Right ventricle myocardium superior (tissue), 1 donor: ENCODE data around the gene RRP12. TPM values are rescaled to one million over a fixed set of nuclear protein-coding genes. Genes with fewer than 3 reads are reported as not detected.

ENCODE experiments used
- ATAC-seq: fragments of 200-7000 bp; cut with Tn5 transposase; one replicate; pipeline ENCODE4 v1.9.1; 2020; ENCODE audit warnings: mild to moderate bottlenecking; ENCODE audit not compliant: poor library complexity
- DNase-seq: peaks from one replicate; pipeline ENCODE4 v3.0.0-alpha.2; 2020
- intact Hi-C: fragments of 100-400 bp; cut with DNase I; formaldehyde crosslinking; loops from one replicate; pipeline ENCODE4 v1.11.2; 2022
- total RNA-seq: library from RNA; stranded (reverse); fragmentation: NEBNext Ultra II Directional; extraction: Animal tissue kit (Norgen Biotek cat#: 25700); gene quantifications from one replicate; pipeline ENCODE4 v1.2.1, GENCODE V29; 2021
- donor health status: DM: no; HTN: yes; CAD: no; lungs with severe emphysema.

Gene RRP12
- total RNA-seq, 1 donor from 2014 or later = 10.9 TPM

DNA sequence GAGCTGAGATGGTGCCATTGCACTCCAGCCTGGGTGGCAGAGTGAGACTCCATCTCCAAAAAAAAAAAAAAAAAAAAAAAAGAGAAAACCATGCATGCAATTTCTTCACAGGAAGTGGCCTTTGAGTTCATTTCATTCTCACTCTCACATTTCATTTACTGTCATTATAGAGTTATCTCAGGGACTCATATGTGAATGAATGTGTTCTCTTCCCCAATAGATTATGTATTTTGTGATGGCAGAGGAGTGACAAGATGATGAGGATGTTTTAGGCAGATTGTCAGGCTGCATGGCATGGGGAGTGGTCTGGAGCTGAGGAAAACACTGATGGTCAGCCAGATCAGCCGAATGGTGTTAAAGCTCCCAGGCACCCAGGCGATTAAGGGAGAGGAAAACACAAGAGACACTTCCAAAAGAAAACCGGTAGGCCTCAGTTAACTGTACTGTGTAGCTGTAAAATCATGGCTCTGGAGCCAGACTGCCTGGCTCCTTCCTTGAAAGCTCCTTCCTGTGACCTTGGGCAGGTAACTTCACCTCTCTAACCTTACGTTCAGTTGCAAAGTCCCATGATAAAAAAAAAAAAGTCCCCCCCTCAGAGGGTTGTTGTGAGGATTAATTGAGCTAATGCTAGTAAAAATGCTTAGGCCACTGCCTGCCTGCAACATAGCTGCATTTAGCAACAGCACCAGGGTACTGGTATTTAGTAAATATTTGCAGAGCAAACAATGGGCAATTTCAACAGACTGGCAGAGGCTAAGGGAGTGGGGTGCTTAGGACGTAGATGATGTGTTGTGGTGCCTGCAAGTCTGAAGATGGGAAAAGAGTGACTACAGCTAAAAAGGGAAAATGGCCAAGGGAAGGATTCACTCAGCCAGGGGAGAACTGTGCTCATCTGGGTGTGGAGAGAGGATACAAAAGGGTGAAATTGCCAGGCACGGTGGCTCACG lies 73.5 kb downstream of the RRP12 start:
- intact Hi-C loops = loop anchor here (5.0 kb wide), 1 partner anchor 35 kb away; the partner anchor contains the start of gene ARHGAP19
- ATAC-seq (no peak), DNase-seq (no peak)

DNA sequence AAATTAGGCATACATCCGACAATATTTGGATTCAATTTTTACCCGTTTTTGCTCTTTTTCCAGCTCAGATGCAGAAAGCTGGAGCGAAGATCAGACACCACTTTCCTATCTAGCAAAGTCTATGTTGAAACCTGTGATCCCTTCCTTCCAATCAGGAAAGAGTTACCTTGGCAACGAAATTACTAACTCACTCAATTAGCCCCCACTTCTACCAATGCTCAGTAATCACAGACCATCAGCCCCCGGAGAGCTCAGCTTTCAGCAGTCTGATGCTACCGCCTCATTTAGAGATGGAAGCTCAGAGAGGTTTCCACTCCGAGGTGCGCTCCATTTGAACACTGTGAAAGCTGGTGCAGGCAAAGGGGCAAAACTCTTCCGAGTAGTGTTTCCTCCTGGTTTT lies 75.4 kb downstream of the RRP12 start:
- DNase-seq (no peak), ATAC-seq (no peak)
- intact Hi-C loops = loop anchor here (5.0 kb wide), 1 partner anchor 33 kb away; the partner anchor contains the start of gene ARHGAP19

DNA sequence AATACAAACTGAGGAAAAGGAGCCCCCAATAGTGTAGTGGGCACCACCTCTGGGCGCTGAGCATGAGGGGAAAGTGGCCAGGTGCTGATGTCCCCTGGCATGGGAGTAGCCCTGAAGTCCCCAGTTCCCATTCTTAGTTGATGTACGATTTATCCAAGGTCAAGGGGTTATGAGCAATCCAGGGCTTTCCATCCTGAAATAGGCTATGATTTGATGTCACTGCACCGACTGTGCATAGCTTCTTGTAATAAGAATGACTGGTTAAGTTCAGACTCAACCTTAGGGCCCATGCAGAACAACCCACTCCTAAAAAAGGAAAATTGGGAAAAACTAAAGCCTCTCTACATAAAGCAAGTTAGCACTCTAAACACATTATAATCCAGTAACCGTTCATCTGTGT lies 77.6 kb downstream of the RRP12 start:
- DNase-seq (no peak), ATAC-seq (no peak)
- intact Hi-C loops = no loop called here

DNA sequence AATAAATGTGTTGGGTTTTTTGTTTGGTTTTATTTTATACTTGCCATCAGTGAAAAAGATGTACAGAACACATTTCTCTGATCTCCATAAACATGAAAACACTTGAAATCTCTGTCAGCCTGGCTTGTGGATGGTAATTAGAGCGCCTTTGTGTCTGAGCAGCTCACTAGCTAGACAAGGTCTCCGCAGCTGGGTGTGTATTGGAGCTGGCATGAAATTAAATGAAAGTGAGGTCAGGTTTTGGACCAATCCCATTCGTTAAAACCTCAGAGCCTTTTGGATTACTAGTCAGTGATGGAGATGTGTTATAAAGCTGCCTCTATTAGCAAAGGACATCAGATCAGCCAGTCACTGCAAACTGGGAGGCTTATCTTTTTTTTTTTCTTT lies 79.3 kb downstream of the RRP12 start:
- ATAC-seq = no peak
- intact Hi-C loops = no loop called here
- no peak for DNase-seq

DNA sequence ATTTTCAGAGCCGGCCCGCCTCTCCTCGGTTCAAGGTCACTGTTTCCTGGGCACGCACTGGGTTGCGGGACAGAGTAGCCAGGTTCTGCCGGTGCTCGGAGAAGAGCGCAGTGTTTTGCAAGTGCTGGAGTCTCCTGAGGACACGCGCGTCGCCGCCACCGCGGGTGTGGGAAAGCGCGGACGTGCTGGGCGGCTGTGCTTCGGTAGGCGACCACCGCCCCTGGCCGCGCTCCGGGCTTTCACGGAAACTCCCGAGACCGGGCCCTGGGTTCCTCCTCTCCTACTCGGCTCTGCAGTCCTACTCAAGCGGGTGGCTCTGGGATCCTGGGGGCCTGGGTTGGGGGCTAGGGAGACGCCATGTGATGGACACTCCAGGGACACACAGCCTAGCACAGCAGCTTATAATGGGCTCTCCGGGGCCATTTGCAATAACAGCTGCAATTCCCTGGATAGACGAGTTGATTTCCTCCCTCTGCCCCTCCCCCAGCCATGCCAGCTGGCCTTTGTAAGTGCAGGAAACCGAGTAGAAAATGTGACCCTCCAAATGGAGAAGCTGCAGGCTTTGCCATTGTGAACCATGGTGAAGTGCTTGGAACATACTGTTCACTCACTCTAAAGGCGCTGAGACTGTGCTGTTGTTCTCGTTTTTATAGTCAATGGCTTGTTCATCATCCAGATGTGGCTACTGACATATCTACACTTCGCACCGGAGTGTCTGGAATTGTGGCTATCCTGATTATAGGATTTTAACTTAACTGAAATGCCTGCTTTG lies 79.9 kb downstream of the RRP12 start:
- intact Hi-C loops = no loop called here
- DNase-seq (peak; percentile 77), ATAC-seq (peak; percentile 11)

DNA sequence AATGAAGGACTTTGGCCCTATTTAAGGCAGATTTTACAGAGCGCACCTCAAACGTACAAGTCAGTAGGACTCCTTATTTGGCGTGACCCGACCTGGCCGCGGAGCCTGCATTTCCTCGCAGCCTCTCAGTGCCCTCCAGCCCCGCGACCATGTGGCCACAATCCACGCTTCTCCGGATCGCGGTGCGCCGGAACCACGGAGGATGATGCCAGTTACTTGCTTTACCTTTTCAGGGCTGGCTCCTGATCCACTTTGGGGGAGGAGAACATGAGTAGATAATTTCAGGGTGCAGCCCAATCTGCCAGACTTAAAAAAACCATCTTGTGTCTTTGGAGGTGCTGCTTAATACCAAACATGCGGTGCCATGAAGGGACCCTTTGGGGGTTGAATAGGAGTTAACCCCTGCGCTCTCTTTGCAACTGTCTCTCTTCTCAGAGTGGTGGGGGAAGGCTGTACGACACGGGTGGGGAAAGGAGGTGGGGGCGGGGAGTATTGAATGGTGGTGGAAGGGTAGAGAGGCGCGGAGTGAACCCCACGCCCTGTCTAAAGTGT lies 80.6 kb downstream of the RRP12 start:
- ATAC-seq (no peak), DNase-seq (peak; percentile 54)
- intact Hi-C loops = no loop called here

DNA sequence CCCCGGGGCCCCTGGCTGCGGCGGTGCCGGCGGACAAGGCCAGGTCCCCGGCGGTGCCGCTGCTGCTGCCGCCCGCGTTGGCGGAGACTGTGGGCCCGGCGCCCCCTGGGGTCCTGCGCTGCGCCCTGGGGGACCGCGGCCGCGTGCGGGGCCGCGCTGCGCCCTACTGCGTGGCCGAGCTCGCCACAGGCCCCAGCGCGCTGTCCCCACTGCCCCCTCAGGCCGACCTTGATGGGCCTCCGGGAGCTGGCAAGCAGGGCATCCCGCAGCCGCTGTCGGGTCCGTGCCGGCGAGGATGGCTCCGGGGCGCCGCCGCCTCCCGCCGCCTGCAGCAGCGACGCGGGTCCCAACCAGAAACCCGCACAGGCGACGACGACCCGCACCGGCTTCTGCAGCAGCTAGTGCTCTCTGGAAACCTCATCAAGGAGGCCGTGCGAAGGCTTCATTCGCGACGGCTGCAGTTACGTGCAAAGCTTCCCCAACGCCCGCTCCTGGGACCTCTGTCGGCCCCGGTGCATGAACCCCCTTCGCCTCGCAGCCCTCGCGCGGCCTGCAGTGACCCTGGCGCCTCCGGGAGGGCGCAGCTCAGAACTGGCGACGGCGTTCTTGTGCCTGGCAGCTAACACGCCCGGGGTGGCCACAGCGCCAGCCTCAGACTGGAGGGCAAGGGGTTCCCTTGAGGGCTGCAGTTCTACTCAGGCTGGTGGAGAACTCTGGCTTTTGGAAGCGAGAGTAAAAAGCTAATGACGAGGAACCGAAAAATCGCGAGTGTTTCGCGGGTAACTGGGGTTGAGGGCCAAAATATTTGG lies 81.3 kb downstream of the RRP12 start:
- DNase-seq (peak; percentile 79), ATAC-seq (peak; percentile 54)
- intact Hi-C loops = no loop called here

DNA sequence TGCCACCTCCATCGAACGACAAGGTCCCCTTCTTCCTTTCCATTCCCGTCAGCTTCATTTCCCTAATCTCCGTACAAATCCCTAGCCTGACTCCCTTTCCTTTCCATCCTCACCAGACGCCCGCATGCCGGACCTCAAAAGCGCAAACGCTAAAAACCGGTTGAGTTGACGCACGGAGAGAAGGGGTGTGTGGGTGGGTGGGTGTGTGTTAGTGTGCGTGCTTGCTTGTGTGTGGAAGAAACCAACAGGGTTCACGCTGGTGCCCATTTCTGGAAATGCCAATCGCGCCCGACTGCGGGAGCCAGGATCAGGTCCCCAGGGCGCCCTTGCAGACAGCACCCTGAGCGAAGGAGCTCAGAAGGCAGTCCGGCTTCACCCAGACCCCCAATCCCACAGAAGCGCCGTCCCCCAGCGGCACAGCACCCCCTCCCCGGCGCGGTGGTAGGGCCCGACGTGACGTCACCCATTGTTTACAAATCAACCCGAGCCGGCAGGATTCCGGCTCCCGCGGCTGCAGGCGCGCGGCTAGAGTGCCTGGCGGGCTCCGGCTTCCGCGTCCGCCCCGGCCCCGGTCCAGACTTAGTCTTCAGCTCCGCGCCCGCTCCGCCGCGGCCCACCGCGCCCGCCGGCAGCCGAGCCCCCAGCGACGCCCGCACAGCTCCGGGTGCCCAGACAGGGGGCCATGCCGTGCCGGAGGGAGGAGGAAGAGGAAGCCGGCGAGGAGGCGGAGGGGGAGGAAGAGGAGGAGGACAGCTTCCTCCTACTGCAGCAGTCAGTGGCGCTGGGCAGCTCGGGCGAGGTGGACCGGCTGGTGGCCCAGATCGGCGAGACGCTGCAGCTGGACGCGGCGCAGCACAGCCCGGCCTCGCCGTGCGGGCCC lies 82.1 kb downstream of the RRP12 start, which contains the start of gene FRAT1:
Gene FRAT1, plus strand, starts transcription at position 500 of the 880 bp plus-strand sequence. Its CDS starts 183 bp downstream, at position 683.
- ATAC-seq (peak; percentile 92), DNase-seq (peak; percentile 96)
- intact Hi-C loops = no loop called here

DNA sequence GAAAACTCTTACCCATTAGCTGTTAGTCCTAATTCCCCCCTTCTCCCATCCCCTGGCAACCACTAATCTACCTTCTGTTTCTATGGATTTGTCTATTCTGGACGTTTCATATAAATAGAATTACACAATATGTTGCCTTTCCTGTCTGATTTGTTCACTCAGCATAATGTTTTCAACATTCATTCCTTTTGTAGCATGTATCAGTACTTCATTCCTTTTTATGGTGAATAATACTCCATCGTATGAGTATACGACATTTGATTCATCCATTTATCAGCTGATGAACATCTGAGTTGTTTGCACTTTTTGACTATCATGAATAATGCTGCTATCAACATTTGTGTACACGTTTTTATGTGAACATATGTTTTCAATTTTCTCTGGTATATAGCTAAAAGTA lies 86.5 kb downstream of the RRP12 start:
- DNase-seq = no peak
- intact Hi-C loops = no loop called here
- no peak for ATAC-seq

DNA sequence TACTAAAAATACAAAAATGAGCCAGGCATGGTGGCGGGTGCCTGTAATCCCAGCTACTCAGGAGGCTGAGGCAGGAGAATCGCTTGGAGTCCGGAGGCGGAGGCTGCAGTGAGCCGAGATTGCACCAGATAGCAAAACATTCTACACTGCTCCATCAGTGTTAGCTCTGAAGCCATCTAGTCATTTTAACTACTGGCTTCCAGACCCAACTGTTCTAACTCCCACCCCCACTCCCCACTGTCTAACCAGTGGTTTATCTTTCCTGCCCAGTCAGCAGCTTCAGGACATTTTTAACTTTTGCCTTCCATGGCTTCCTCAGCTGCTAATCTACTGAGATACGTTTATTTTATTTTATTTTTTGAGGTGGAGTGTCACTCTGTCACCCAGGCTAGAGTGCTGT lies 88.2 kb downstream of the RRP12 start:
- intact Hi-C loops = no loop called here
- DNase-seq = no peak
- no peak for ATAC-seq

DNA sequence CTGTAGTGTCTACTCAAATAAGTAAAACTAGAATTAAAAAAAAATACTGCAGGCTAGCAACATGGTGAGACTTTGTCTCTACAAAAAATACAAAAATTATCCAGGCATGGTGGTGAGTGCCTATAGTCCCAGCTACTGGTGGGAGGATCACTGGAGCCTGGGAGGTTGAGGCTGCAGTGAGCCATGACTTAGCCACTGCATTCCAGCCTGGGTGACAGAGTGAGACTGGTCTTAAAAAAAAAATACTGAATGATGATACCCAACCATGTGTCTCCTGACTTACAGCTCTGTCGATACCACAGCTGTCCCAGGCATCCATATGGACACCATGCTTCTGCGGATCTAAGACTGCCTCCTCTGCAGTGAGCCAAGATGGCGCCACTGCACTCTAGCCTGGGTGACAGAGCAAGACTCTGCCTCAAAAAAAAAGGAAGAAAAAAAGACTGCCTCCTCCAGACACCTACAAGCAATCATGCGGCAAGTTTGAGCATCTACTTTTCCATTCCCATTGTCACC lies 90.0 kb downstream of the RRP12 start:
- DNase-seq = no peak
- intact Hi-C loops = no loop called here
- ATAC-seq = no peak

DNA sequence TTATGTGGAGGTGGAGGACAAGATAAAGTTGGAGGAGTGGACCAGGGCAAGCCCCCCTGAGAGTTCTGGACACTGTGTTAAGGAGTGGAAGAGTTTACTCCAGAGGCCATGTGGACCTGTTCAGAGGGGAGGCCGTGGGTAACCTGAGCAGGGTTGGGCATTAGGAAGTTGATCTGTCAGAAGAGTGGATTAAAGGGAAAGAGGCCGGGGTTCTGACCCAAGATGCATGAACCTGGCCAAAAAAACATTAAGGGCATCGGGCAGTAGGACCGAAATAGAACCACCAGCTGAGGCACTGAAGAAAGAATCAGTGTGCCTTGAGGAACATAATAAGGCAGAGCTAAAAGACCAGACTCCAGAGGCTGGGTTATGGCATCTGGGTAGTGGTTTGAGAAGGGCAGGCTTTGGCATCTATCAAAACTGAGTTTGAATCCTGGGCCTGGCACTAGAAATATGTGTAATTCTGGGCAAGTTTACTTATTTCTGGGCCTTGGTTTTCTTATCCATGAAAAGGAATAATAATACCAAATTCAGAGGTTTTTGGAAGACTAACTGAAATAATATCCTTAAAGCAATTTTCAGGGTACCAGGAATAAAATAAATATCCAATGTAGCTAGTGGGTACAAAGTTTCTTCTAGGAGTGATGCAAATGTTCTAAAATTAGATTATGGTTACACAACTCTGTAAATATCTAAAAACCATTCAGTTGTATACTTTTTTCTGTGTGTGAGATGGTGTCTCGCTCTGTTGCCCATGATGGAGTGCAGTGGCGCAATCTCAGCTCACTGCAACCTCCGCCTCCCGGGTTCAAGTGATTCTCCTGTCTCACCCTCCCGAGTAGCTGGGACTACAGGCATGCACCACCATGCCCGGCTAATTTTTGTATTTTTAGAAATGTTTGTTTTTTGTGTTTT lies 93.0 kb downstream of the RRP12 start:
- ATAC-seq (no peak), DNase-seq (no peak)
- intact Hi-C loops = no loop called here

DNA sequence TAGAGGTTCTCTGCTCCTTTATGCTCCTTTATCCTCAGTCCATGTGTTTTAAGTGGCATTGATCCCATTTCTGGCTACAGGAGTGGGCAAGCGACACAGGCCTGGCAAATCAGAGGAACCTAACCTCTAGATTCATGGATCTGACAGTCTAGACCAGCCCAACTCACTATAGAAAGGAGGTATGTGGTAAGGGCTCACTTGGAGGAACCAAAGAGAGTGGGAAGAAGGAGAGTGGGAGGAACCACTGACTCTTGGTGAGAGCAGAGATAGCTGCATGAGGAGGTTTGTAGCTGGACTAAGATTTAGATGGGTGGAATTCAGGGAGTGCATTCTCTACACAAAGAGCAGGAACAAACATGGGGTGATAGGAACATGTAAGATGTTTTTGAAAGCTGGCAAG lies 93.7 kb downstream of the RRP12 start:
- intact Hi-C loops = no loop called here
- no peak for ATAC-seq
- DNase-seq = no peak
